GM21367 (cell line): ENCODE measurements around the gene AKAP8L.

Source experiments
- ATAC-seq: cut with Tn5 transposase; IDR thresholded peaks from one replicate; pipeline ENCODE4 v1.9.1; 2021; ENCODE audit not compliant: unreplicated experiment

Gene AKAP8L

GRCh38 chr19:15436012-15436825 is 17.4 kb upstream of the AKAP8L start:
- ATAC-seq: no peak

- ATAC-seq: no peak
Observed at GRCh38 chr19:15433519-15434069, 14.8 kb upstream of the AKAP8L start.

- peak; percentile 53 for ATAC-seq
Observed at GRCh38 chr19:15432629-15433518, 14.1 kb upstream of the AKAP8L start.

GRCh38 chr19:15432018-15432494 is 13.3 kb upstream of the AKAP8L start:
- no peak for ATAC-seq

GRCh38 chr19:15431396-15432017 is 12.7 kb upstream of the AKAP8L start:
- no peak for ATAC-seq

- no peak for ATAC-seq
Observed at GRCh38 chr19:15430526-15431120, 11.8 kb upstream of the AKAP8L start.

- ATAC-seq: no peak
Observed at GRCh38 chr19:15429825-15430467, 11.2 kb upstream of the AKAP8L start.

- no peak for ATAC-seq
Observed at GRCh38 chr19:15428956-15429824, 10.4 kb upstream of the AKAP8L start.

GRCh38 chr19:15427991-15428471 is 9.2 kb upstream of the AKAP8L start:
- ATAC-seq: no peak

- ATAC-seq: no peak
Observed at GRCh38 chr19:15427350-15427700, 8.5 kb upstream of the AKAP8L start.

GRCh38 chr19:15426485-15427349 is 7.9 kb upstream of the AKAP8L start:
- no peak for ATAC-seq

- no peak for ATAC-seq
Observed at GRCh38 chr19:15425321-15425950, 6.6 kb upstream of the AKAP8L start.

- ATAC-seq: no peak
Observed at GRCh38 chr19:15424692-15425272, 6.0 kb upstream of the AKAP8L start.

GRCh38 chr19:15424121-15424520 is 5.3 kb upstream of the AKAP8L start:
- no peak for ATAC-seq

GRCh38 chr19:15423130-15423529 is 4.3 kb upstream of the AKAP8L start:
- ATAC-seq: no peak

GRCh38 chr19:15422296-15423075 is 3.7 kb upstream of the AKAP8L start:
- ATAC-seq: no peak
